ENCODE data around the gene PAX8.

PAX8 gene

DNA sequence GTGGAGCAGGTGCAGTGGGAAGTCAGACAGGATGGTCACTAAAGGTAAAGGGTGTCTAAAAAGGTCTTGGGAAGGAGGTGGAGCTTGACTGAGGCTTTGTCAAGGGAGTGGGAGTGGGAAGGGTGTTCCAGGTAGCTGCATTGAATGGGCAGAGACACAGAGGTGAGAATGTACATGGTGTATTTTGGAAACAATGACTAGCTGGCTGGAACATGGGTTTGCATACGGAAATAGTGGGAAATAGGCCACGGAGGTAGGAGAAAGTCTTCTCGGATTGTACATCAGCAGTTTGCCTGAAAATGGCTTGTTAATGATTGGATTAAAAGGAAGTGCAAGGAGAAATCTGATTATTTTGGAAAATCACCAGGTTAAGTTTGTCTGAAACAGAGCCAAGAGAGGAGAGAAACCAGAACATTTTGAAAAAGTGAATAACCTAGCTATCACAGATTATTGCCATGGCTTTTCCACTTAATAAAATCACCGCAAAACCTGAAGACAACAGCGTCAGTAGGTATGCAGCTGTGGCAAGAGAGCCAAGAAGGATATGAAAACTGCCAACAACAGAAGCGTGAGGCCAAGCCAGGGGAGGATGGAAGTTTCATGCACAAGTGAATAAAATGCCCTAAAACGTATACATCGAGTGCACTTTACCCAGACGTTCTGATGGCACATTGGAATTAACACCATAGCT, 13.9 kb downstream of the PAX8 start:
- no peak for DNase-seq

GRCh38 chr2:113263546-113263945, 15.2 kb downstream of the PAX8 start:
- DNase-seq = no peak

- DNase-seq = no peak
Measured at GRCh38 chr2:113260991-113261390, 17.7 kb downstream of the PAX8 start.

- DNase-seq = no peak
Measured at GRCh38 chr2:113258471-113259147, 20.1 kb downstream of the PAX8 start.

DNA sequence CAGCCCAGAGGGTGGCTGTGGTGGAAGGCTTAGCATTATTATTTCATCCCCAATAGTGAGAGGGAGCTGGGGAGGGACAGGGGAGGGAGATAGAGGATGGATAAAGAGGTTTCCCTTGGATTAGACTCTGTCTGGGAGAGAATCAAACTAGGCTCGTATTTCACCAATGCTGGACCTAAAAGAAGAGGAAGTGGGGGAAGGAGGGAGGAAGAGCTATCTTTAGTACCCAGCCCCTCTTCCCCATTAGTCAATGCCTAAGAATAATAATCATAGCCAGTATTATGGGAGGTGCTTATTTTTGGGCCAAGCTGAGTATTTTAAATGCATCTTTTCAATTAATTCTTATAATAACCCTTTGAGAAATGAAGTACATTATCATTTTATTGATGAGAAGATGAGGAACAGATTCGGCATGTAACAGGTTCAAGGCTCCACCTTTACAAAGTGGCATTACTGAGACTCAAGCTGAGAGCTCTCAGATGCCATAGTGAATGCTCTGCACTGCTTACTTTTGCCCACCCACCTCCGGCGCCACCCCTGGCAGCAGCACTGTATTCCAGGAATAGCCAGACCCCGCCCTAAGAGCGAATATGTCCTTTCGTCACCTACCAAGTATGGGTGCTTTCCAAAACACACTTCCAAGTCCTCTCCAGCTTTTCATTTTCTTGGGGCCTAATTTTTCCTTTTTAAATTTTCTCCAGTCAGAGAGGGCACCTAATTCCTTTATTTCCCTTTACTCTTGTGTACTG, 21.0 kb downstream of the PAX8 start:
- DNase-seq = no peak

DNA sequence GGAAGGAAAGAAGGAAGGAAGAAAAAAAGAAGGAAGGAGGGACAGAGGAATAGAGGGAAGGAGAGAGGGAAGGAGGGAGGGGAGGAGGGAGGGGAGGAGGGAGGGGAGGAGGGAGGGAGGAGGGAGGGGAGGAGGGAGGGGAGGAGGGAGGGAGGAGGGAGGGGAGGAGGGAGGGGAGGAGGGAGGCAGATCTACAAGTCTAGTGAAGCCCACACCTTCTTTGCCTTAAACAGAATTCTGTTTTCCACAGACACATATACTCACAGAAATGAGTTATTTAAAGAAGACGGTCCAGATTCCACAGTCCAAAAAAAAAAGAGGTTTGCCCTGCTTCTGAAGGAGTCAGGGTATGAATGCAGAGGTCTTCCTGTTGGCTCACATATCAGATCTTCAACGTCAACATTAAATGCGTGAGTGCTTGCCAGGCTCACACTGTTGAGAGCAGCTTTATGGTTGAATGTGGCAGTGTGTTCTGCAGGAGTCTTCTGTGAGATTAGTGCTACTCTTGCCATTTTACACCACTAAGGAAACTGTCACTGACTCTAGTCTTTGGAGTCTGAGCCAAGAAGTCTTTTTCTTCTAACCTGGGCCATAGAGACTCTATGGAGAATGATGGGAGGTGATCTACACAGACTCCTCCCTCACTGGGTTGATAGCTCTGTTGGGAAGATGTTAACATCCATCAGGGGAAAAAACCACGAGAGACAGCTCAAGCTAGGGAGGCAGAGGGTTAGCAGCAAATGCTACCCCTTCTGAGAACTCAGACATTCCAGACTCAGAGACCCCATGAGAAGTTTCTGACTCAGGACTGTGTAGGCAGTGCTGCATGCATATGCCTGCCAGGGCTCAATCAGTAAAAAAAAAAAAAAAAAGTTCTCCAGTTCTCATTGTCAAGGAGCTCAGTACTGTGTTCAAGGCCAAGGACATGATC, 23.3 kb downstream of the PAX8 start:
- no peak for DNase-seq

GRCh38 chr2:113253453-113253852, 25.3 kb downstream of the PAX8 start:
- no peak for DNase-seq

- DNase-seq = no peak
Measured at GRCh38 chr2:113252047-113252590, 26.6 kb downstream of the PAX8 start.

GRCh38 chr2:113251118-113251517, 27.6 kb downstream of the PAX8 start:
- DNase-seq = no peak

DNA sequence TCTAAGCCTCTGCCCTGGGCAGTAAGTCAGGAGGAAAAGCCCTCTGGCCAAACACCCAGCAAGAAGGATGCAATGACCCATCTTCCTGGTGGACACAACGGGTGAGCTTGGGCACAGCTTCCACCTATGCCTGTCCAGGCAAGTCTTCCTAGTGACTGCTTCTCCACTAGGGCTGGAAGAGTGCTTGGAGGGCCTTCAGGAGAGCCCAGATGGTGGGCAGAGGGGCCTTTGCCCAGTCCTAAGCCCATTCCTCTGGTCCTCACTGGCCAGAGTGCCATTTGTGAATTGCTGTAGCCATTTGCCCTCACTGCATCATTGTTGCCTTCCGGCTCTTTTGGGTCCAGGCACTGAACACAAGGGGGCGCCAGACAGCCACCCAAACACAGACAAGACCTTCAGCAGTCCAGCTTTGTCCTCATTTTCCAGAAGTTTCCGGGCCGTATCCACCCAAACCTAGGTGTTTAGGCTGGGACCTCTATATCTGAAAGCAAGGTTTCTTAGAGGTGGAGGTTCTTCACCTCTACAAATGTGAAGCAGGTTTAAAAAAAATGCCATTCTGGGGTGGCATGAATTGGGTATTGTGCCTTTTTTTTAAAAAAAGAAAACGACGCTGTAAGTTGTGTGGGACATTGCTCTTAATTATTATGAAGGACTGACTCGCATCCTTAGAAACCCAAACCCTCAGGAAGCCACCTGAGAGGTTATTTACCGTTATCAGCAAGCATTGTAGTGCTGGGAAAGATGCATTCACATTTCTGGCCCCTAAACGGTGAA, 29.5 kb downstream of the PAX8 start:
- DNase-seq = peak; percentile 6 to 47

GRCh38 chr2:113246606-113247005, 32.1 kb downstream of the PAX8 start:
- no peak for DNase-seq

GRCh38 chr2:113245276-113245711, 33.4 kb downstream of the PAX8 start:
- DNase-seq = no peak

DNA sequence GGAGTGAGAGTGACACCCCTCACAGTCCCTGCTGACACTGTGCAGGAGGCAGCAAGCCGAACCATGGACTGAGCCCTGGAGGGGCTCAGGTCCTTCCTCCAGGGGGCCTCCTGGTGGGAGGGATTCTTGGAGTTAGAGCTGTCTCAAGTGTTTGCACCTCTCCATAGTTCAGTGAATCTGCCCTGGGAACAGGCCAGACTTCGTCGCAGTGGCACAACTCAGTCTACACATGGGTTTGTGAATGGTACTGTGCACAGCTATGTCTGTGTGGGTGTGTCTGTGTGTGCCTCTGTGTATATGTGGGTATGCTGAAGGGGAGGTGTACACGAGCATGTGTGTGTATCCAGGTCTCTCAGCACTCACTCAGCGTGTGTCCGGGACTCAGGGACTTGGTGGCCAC, 36.4 kb downstream of the PAX8 start:
- no peak for DNase-seq

GRCh38 chr2:113240915-113241911, 37.5 kb downstream of the PAX8 start:
- peak; percentile 13 to 28 for DNase-seq

- peak; percentile 47 to 62 for DNase-seq
Measured at GRCh38 chr2:113240150-113240914, 38.4 kb downstream of the PAX8 start.

DNA sequence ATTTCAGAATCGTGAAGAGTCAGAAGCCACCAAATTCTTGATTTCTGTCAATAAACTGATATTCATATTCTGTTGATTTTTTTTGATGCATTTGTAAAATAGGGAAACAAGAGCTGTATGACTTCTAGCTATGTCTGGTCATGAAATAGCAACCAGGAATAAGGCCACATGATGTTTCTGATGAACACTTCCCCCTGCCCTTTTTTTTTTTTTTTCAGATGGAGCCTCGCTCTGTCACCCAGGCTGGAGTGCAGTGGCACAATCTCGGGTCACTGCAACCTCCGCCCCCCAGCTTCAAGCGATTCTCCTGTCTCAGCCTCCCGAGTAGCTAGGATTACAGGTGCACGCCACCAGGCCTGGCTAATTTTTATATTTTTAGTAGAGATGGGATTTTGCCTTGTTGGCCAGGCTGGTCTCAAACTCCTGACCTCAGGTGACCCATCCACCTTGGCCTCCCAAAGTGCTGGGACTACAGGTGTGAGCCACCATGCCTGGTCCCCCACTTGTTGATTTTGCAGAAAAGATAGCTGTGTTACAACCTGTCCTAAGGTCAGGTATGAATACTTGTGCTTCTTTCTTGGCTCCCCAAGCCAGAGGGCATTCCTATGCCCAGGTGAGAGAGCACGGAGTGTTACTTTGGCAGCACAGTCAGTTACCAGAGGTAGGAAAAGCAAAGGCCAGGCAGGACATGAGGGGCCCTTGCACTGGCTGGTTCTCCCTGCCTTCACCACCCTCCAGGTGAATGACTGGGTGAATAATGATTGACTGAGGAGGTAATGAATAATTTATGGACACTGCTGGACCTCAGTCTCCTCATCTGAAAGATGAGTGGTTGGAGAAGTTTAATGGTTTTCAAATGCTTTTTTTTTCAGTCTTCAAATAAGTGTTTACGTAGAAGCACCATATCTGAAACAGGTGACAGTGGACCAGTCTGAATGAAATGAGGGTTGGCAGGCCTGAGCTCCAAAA, 39.6 kb downstream of the PAX8 start:
- no peak for DNase-seq

DNA sequence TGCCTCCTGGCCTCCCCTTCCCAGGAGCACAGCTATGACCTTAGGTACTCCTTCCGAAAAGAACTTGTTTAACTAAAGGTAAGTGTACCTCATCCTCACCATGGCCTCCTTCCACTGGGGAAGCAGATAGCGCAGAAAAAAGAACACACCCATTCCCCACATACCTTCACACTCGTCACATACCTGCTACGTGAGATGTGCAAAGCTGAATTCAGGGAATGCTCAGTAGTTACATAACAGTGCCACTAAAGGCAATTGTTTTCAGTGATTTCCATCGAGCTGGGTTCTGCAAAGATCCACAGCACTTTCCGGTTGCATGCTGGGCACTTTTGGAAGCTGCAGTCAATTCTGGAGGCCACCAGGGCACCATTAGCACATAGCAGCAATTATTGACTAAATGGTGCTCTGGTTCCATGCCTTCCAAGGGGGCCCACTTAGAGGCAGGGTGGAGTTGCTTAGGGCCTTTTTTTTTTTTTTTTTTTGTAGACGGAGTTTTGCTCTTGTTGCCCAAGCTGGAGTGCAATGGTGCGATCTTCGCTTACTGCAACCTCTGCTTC, 41.0 kb downstream of the PAX8 start:
- no peak for DNase-seq

All from SHP77 (cell line).